ENCODE results near the gene GEMIN4. TPM values are rescaled to one million over a fixed set of nuclear protein-coding genes. Genes with fewer than 3 reads are reported as not detected.

Gene GEMIN4
- total and polyA plus RNA-seq, 2 of the 8 experiments (the other 6 are each of a cell fraction or from before 2014, with no cell fraction given): 32.1 to 51.9 TPM

DNA sequence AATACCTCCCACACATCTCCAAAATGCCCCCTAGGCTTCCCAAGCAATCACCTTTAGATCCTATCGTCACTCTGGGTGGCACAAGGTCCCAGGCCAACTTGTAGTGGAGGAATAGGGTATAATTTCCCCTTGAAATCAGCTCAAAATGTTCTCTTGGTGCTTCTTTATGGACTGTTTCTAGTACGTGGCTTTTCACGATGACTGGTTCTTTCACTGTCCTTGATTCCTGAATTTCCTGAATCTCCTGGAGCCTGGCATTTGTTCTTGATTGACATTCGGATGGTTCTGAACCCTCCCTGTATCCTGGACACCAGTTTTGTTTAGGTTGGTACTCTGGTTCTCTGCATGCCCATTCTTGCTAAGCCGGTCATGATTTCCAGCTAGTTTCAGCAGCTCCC, 30.5 kb downstream of the GEMIN4 start (continued):
- no peak for TF ChIP-seq SIN3A (conservative IDR thresholded peaks at IDR 0.05 in 1 of 2, IDR thresholded peaks at IDR 0.05 in 1 of 2; ENCODE audit: low read depth in 1 of 2, low read length in 2 of 2)
- TF ChIP-seq EP300 (IDR thresholded peaks at IDR 0.05; ENCODE audit: borderline replicate concordance in 1 of 2, low read depth in 2 of 2, low read length in 2 of 2): no peak
- no peak for TF ChIP-seq SP2 (IDR thresholded peaks at IDR 0.05; ENCODE audit: low read length)
- no peak for TF ChIP-seq ATF2 (IDR thresholded peaks at IDR 0.05; ENCODE audit: low read length)
- no peak for TF ChIP-seq JUN (IDR thresholded peaks at IDR 0.05; ENCODE audit: low read depth, low read length)
